Hepatocyte (in vitro differentiated cells): ENCODE data around the gene SLC30A7.

ENCODE experiments used
- EZH2 ChIP-seq: fragments of 200-600 bp; sonication (generic); IDR thresholded peaks from 2 replicates; pipeline ENCODE4 v1.6.1; 2016; ENCODE audit warnings: antibody characterized with exemption, mild to moderate bottlenecking, borderline replicate concordance
- TF ChIP-seq, protein P1 (sequence below): fragments of 200-600 bp; sonication (generic); IDR thresholded peaks from 2 replicates; pipeline ENCODE4 v1.5.1; 2016; ENCODE audit warnings: antibody characterized with exemption, mild to moderate bottlenecking; ENCODE audit not compliant: poor library complexity

DNA sequence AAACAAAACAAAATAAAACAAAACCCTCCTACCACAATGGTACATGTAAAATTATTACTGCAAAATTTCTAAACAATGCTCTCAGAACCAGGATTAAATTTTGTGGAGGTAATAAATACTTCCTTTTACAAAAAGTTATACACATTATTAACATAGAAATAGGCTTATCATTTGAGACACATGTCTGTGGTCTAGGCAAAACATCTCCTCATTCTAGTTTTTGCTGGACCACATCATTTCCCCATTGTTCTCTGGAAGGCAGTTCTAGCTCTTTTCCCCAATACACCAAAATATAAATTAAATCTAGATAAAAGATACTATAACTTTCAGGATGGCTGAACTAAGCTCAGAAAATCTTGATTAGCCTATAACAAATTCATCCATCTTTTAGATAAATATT lies 19.6 kb upstream of the SLC30A7 start:
- TF ChIP-seq, protein P1, sequence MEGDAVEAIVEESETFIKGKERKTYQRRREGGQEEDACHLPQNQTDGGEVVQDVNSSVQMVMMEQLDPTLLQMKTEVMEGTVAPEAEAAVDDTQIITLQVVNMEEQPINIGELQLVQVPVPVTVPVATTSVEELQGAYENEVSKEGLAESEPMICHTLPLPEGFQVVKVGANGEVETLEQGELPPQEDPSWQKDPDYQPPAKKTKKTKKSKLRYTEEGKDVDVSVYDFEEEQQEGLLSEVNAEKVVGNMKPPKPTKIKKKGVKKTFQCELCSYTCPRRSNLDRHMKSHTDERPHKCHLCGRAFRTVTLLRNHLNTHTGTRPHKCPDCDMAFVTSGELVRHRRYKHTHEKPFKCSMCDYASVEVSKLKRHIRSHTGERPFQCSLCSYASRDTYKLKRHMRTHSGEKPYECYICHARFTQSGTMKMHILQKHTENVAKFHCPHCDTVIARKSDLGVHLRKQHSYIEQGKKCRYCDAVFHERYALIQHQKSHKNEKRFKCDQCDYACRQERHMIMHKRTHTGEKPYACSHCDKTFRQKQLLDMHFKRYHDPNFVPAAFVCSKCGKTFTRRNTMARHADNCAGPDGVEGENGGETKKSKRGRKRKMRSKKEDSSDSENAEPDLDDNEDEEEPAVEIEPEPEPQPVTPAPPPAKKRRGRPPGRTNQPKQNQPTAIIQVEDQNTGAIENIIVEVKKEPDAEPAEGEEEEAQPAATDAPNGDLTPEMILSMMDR = no peak
- no peak for TF ChIP-seq EZH2
